ENCODE data around the gene ACOXL. TPM values are rescaled to one million over a fixed set of nuclear protein-coding genes. Genes with fewer than 3 reads are reported as not detected.
"Not testable (repeated sequence)": the region's sequence is repeated elsewhere in the genome, so short reads cannot be mapped to it uniquely, and the experiment has no call there.

The ACOXL gene
- total RNA-seq, 1 donor from 2014 or later = not detected

- no peak for DNase-seq (ENCODE audit: extremely low read depth, low read depth, low spot score)
Measured at GRCh38 chr2:110958346-110959119, 226.2 kb downstream of the ACOXL start.

GRCh38 chr2:110959198-110959597, 226.8 kb downstream of the ACOXL start:
- DNase-seq (ENCODE audit: extremely low read depth, low read depth, low spot score) = no peak

GRCh38 chr2:110960281-110960680, 227.9 kb downstream of the ACOXL start:
- DNase-seq (ENCODE audit: extremely low read depth, low read depth, low spot score) = no peak

GRCh38 chr2:110960954-110961353, 228.6 kb downstream of the ACOXL start:
- no peak for DNase-seq (ENCODE audit: extremely low read depth, low read depth, low spot score)

- DNase-seq (ENCODE audit: extremely low read depth, low read depth, low spot score) = not testable (repeated sequence)
Measured at GRCh38 chr2:110961643-110962042, 229.3 kb downstream of the ACOXL start.

- no peak for DNase-seq (ENCODE audit: extremely low read depth, low read depth, low spot score)
Measured at GRCh38 chr2:110969696-110970095, 237.3 kb downstream of the ACOXL start.

GRCh38 chr2:110970201-110970600, 237.8 kb downstream of the ACOXL start:
- DNase-seq (ENCODE audit: extremely low read depth, low read depth, low spot score) = no peak

GRCh38 chr2:110971811-110972210, 239.4 kb downstream of the ACOXL start:
- no peak for DNase-seq (ENCODE audit: extremely low read depth, low read depth, low spot score)

GRCh38 chr2:110973262-110973661, 240.9 kb downstream of the ACOXL start:
- DNase-seq (ENCODE audit: extremely low read depth, low read depth, low spot score) = no peak

- no peak for DNase-seq (ENCODE audit: extremely low read depth, low read depth, low spot score)
Measured at GRCh38 chr2:110977403-110977802, 245.0 kb downstream of the ACOXL start.

GRCh38 chr2:110978148-110978547, 245.8 kb downstream of the ACOXL start:
- DNase-seq (ENCODE audit: extremely low read depth, low read depth, low spot score) = no peak

- no peak for DNase-seq (ENCODE audit: extremely low read depth, low read depth, low spot score)
Measured at GRCh38 chr2:110978756-110979470, 246.5 kb downstream of the ACOXL start.

- no peak for DNase-seq (ENCODE audit: extremely low read depth, low read depth, low spot score)
Measured at GRCh38 chr2:110979471-110980338, 247.3 kb downstream of the ACOXL start.

- DNase-seq (ENCODE audit: extremely low read depth, low read depth, low spot score) = no peak
Measured at GRCh38 chr2:110980339-110981062, 248.1 kb downstream of the ACOXL start.

- no peak for DNase-seq (ENCODE audit: extremely low read depth, low read depth, low spot score)
Measured at GRCh38 chr2:110983133-110983532, 250.8 kb downstream of the ACOXL start.

GRCh38 chr2:110984694-110985490, 252.5 kb downstream of the ACOXL start:
- DNase-seq (ENCODE audit: extremely low read depth, low read depth, low spot score) = no peak

GRCh38 chr2:110990440-110990839, 258.1 kb downstream of the ACOXL start:
- no peak for DNase-seq (ENCODE audit: extremely low read depth, low read depth, low spot score)

GRCh38 chr2:110991911-110992310, 259.5 kb downstream of the ACOXL start:
- no peak for DNase-seq (ENCODE audit: extremely low read depth, low read depth, low spot score)

- no peak for DNase-seq (ENCODE audit: extremely low read depth, low read depth, low spot score)
Measured at GRCh38 chr2:110992886-110993285, 260.5 kb downstream of the ACOXL start.

Data from glomerular endothelial cell (primary cell).